GM19043 (cell line): ENCODE measurements around the gene TMPRSS11A.

ENCODE experiments used
- ATAC-seq: cut with Tn5 transposase; IDR thresholded peaks from one replicate; pipeline ENCODE4 v1.9.1; 2021; ENCODE audit warnings: low read depth; ENCODE audit not compliant: unreplicated experiment

The TMPRSS11A gene

DNA sequence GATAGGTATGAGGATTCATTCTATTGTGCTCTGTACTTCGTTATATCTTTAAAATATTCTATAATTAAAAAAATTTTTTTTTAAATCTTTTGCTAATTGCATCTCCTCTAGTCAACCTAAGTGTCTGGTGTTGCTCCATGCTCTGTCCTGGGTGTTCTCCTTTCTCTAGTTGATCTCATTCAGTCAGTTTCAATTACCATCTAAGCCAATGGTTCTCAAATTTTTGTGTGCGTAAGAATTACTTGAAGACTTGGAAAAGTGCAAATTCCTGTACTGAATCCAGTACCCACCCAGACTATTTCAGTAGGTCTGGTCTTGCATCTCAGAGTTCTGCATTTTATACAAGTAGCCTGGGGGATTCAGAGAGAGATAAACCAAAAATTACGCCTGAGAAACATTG, 86.2 kb downstream of the TMPRSS11A start:
- ATAC-seq: no peak

DNA sequence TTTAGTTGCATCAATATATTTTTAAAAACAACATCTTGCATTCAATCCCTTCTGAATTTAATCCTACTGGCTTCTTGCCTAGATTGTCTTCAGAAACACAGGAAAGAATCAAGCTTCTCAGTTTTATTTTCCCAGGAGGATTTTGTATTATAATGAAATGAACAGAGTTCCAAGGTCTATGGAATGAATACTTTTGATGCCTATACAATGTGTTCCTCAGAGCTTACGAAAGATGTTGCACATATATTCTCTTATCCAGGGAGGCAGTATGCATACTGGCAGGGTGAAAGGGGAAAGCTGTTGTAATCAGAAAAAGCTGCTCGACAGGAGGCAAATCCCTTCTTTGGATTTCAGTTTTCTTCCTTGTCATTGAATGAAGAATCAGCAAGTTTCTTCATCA, 88.3 kb downstream of the TMPRSS11A start:
- no peak for ATAC-seq

DNA sequence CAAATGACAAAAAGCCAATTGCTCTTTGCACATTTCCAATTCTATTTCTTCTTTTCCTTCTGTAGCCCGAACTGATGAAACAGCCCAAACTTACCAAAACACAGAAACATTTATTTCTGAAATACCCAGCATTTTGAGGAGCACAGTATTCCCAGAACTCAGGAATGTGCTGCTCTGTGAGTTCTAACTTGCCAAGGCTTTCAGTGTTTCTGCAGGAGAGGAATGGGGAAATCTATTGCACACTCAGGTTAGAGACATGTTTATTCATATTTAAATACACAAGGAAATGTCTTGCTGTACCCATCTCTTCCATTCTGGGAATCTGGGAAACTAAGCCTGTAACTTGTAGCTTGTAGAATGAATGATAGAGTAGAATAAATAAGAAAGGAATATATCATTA, 90.2 kb downstream of the TMPRSS11A start:
- no peak for ATAC-seq

DNA sequence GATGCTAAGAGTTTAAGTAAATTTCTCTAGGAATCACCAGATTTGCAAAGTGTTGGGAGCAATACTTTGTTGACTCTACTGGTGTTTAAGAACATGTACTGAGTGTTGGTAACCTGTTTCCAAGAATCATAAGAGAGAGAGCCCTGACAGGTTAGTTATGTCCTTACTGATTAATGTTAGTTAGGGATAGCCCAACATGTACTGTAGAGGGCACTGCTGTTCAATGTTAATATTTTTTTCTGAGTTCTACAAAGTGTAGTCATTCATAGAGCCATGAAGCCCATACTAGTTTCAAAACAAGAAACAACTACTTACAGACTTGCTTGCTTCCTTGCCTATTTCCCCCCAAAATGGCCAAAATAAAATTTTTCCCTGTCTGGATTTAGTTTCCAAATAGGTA, 91.4 kb downstream of the TMPRSS11A start:
- ATAC-seq: peak; percentile 93

DNA sequence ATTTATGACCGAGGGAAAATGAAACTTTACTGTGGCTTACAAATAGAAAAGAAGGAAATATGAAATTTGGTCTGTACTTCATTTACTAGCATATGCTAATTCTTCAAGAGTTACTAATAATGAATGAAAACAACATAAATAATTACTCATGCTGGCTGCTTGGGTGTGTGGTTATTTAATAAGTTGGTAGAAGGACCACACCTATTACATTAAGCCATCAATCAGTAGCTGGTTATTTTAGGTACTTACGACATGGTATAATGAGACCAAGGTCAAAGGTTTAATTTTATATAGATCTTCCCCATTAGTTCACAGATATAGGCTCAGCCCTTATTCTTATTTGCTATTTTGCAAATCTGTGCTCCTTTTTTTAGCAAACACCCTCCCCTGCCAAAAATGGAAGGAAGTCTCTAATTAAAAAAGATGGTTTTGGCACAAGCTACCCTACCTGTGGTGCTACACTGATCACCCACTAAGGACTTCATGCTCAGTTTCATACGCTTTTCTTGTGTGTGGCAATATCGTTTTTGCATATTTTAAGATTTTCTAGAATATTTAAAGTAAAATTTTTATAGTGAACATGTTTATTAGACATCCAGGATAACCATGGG, 93.6 kb downstream of the TMPRSS11A start:
- ATAC-seq: no peak

DNA sequence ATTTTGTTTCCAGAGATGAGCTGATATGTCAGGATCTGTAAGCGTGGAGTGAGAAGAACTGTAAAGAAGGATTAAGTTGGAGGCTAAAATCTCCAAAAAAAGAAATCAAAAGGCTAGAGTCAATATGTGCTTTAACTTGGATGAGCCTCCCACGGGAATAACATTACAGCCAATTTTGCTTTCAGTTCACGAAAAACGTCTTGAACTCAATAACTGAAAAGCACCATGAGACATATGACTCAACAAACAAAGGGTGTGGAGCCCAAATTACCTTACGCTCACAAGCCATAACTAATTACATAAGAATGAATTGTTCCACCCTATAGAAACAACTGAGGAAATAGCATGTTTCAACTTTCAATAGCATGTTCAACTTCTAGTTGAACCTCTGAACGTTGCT, 101.8 kb downstream of the TMPRSS11A start:
- ATAC-seq: no peak
